Fibroblast of pulmonary artery (primary cell): ENCODE data around the gene C1orf174.

Experiments used
- DNase-seq: peaks from one replicate; pipeline ENCODE4 v3.0.0-alpha.2; 2010; ENCODE audit warnings: low read depth
- H3K4me3 ChIP-seq: replicated peaks from 2 replicates; pipeline ENCODE4 v1.5.1; 2011; ENCODE audit warnings: low read depth, mild to moderate bottlenecking, control low read depth, low read length, moderate library complexity
- TF ChIP-seq, protein P1 (sequence below): IDR thresholded peaks from 2 replicates; pipeline ENCODE4 v1.5.1; 2011; ENCODE audit warnings: mild to moderate bottlenecking, control low read depth, low read length, inconsistent platforms; ENCODE audit errors: missing control alignments

The C1orf174 gene

DNA sequence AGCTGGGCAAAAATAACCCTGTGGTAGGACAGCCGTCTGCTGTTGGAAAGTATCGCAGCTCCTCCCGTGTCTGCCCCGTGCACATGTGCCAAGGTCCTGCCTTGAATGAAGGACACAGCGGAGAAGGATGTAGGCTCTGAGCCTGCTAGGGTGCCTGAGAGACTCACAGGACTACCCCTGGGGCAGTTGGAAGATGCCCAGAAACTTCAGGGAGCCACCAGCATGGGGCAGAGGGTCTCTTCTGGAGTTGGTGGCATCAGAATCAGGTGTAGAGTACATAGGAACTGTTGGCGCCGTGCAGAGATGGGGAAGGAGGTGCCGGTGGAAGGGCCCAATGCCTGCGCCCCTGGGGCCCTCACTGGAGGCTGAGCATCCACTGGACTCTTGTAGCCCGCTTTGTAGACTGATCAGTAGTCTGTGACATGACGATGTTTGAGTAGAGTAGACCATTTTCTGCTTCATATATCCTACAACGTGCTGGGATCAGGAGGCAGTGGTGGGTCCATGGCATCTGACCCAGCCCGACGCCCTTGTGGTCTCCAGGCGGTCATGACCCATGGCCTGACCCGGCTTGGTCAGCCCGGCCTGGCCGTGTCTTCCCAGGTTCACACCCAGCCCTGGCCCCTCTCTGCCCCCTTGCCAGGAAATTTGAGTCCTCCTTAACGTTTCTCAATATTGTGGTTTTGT, 5.3 kb upstream of the C1orf174 start:
- no peak overlapping the region for H3K4me3 ChIP-seq
- TF ChIP-seq, protein P1, sequence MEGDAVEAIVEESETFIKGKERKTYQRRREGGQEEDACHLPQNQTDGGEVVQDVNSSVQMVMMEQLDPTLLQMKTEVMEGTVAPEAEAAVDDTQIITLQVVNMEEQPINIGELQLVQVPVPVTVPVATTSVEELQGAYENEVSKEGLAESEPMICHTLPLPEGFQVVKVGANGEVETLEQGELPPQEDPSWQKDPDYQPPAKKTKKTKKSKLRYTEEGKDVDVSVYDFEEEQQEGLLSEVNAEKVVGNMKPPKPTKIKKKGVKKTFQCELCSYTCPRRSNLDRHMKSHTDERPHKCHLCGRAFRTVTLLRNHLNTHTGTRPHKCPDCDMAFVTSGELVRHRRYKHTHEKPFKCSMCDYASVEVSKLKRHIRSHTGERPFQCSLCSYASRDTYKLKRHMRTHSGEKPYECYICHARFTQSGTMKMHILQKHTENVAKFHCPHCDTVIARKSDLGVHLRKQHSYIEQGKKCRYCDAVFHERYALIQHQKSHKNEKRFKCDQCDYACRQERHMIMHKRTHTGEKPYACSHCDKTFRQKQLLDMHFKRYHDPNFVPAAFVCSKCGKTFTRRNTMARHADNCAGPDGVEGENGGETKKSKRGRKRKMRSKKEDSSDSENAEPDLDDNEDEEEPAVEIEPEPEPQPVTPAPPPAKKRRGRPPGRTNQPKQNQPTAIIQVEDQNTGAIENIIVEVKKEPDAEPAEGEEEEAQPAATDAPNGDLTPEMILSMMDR, result no peak
- no peak for DNase-seq

DNA sequence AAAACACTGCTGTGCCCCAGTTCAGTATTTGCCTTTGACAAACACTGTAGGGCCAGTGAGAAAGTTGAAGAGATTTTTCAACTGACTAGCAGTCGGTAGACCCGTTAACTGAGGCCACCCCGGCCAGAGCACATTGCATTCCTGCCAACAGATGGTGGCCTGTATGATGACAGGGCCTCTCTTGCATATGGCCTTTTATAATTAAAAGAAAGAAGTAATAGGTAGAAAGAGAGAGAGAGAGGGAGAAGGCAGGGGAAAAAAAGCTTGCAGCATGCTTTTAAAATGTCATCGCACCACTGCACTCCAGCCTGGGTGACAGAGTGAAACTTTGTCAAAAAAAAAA, 4.7 kb upstream of the C1orf174 start:
- TF ChIP-seq, protein P1, result no peak
- no peak for DNase-seq
- no peak overlapping the region for H3K4me3 ChIP-seq

DNA sequence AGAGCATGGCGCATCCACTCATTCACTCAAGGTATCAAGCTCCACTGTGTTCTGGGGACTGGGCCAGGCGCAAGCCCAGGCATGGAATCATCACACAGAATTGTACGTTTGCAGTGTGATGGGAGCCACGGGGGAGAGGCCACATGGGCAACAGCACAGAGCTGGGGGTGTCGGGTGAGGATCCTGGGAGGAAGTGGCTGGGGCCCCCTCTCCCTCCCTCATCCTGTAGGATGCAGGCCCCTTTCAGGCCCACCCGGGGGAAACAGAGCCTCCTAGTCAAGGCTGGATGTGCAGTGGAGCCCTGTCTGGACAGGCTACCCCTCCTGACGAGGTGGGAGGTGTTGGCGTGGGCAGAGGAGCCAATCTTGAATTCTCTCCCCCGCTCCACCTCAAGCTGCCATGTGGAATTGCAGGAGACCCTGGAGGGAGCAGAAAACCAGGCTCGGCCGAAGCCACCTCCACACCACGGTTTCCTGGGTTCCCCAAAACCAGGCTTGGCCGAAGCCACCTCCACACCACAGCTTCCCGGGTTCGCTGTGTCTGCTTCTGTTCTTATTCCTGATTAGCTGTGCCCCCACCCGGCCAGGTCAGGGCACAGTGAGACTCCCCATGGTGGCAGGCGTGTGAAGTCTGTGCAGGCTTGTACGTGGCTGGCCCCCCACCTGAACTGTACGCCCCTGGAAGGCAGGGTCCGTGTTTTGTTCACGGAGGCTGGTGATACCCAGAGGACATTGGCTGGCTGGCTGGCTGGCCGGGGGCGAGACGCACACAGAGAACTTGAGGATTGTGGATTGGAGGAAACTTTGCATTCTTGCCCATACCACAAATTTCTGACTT, 4.2 kb upstream of the C1orf174 start:
- no peak overlapping the region for H3K4me3 ChIP-seq
- no peak for DNase-seq
- TF ChIP-seq, protein P1, result no peak

DNA sequence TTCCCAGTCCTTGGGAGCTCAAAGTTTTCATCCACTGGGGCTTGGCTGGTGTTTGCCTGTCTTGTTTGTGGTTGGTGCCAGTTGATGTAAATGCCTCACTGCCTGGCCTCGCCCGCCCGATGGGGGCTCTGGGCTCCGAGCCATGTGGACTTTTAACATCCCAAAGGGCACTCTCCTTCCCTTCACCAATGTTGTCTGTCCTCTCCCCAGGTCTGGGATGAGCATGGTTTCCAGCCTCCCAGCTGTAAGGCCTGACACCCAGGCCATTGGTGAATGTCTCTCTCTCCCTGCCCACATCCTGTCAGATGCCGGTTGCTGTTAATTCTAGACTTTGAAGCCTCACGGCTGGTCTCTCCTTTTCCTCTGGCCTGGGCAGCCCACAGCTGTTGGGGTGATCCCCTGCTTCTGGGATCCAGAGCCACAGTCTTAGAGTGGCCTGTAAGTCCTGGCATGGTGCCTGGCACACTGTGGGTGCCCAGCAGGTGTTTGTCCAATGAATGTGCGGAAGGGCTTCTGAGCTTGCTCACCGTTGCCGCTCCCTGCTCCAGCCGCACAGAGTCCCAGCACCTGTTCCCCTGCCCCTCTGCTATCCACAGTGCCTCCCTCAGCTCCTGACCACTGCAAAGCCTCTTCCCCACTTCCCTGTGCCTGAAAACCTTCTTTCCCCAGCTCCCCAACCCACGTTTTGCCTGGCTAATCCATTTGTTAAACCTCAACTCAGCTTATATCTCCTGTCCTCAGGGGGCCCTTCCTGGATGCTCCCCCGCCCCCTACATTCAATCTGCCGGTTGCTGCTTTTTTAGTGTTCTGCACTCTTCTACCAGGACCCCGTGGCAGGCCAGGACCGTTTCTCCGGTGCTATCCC, 3.3 kb upstream of the C1orf174 start:
- TF ChIP-seq, protein P1, result no peak
- DNase-seq, result no peak
- no peak overlapping the region for H3K4me3 ChIP-seq

DNA sequence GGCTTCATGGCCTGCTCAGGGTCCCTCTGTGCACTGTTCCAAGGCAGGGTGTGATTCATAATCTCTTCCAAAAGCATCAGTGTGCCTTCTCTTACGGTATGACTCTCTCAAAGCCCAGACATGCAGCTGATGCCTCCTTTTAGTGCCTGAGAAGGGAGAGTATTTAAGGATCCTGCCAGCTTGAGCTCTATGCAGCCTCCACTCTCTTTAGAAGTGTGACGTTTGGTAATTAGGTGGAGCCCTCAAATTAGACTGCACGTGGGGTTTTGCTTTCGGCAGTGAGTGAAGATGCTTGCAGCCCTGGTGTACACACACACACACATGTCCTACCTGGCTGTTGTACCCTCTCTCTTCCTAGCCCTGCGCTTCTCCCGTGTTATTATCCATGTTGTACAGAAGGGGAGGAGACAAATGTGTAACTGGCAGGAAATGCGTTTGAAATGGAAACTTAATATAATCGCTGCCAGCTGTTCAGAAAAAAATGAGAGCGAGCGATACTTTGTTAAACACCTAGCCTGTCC, 2.6 kb upstream of the C1orf174 start:
- DNase-seq, result no peak
- TF ChIP-seq, protein P1, result no peak
- no peak overlapping the region for H3K4me3 ChIP-seq

DNA sequence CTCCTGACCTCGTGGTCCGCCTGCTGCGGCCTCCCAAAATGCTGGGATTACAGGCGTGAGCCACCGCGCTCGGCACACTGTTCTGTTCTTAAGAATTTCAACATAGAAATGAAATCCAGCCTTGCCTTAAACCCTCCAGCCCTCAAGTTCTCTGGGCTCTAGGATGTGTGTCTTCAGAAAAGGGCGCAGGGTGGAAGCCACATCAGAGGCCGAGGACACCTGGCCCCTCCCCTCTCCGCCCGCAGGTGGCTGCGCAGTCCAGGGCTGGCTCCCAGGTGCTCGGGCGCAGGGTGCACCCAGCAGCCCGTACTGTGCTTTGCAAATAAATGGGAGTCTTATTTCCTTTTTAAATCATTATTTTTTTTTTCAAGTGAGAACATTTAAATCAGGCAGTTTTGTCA, 2.0 kb upstream of the C1orf174 start:
- TF ChIP-seq, protein P1, result no peak
- DNase-seq, result no peak
- H3K4me3 ChIP-seq, result no peak overlapping the region
